BLaER1 treated with 17β-estradiol and CSF1 and Interleukin-3, amounts not matched to agents 10 nM and 100 nM (cell line): ENCODE data around the gene PDHA1.

Experiments used
- H3K27ac ChIP-seq, 11 experiments: shearing (Covaris generic); formaldehyde crosslinking; 2 replicates each; pipeline ENCODE4 v1.8.1; 2022
- H3K27me3 ChIP-seq, 11 experiments: shearing (Covaris generic); formaldehyde crosslinking; 2 replicates each; pipeline ENCODE4 v1.8.1; 2022
- H3K36me3 ChIP-seq, 11 experiments: shearing (Covaris generic); formaldehyde crosslinking; 2 replicates each; pipeline ENCODE4 v1.8.1; 2022
- H3K4me1 ChIP-seq, 10 experiments: shearing (Covaris generic); formaldehyde crosslinking; 2 replicates each; pipeline ENCODE4 v1.8.1; 2022
- H3K4me2 ChIP-seq, 11 experiments: shearing (Covaris generic); formaldehyde crosslinking; 2 replicates each; pipeline ENCODE4 v1.8.1; 2022
- H3K4me3 ChIP-seq, 10 experiments: shearing (Covaris generic); formaldehyde crosslinking; 2 replicates each; pipeline ENCODE4 v1.8.1; 2022
- H3K9ac ChIP-seq, 11 experiments: shearing (Covaris generic); formaldehyde crosslinking; 2 replicates each; pipeline ENCODE4 v1.8.1; 2022
- H3K9me3 ChIP-seq, 11 experiments: shearing (Covaris generic); formaldehyde crosslinking; replicated peaks in 1 of 11; 2 replicates each; pipeline ENCODE4 v1.8.1; 2022
- H4K20me1 ChIP-seq, 11 experiments: shearing (Covaris generic); formaldehyde crosslinking; 2 replicates each; pipeline ENCODE4 v1.8.1; 2022
- Cebpa-rat ChIP-seq, 11 experiments: shearing (Covaris generic); IDR thresholded peaks; 2 replicates each; pipeline ENCODE4 v1.8.1; 2022

The PDHA1 gene

DNA sequence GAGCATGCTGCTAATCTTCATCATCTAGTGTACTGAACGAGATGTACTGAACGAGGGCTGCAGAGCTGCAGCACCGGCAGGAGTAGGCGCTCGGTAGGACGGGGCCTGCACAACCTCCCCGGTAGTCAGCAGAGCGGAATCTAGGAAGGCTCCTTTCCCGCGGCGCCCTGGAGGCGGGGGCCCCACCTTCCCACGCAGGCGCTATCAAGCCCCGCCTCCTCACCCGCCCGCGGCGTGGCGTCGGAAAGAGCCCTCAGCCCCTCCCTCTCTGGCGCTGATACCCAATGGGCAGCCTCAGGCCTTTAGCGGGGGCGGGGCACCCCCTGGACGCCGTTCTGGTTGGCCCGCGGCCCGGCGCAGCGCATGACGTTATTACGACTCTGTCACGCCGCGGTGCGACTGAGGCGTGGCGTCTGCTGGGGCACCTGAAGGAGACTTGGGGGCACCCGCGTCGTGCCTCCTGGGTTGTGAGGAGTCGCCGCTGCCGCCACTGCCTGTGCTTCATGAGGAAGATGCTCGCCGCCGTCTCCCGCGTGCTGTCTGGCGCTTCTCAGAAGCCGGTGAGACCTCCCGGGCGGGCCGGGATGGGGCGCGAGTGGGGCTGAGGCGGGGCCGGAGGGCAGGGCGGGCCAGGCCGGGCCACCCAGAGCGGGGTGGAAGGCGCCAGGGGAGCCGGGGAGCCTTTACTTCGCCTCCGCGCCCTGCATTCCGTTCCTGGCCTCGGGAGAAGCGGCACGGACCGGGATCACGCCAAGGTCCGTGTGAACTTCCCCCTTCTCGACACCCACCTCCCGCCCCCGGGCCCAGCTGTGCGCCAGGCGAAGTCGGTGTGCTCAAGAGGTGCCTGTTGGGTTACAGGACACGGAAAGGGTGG lies at the start of gene PDHA1:
PDHA1 (plus strand) TSS at position 393 of the 874 bp plus-strand sequence; CDS start at position 504, 111 bp downstream.
- Histone ChIP-seq H3K27ac (peak within 1 kb of the TSS in 10 of 11 experiments; percentile 71 to 87 (median 78); a peak in 20 of 22 replicates), H3K4me2 (peak within 1 kb of the TSS; percentile 66 to 88 (median 82)), H3K36me3 (peaks cover 0 to 23% (median 0%) of the 10 kb centered on the region in 11 experiments; a peak in 5 of 22 replicates), H3K9me3 (peaks cover 0 to 8% (median 0%) of the 10 kb centered on the region in 11 experiments; a peak in 1 of 22 replicates), H3K4me3 (peak within 1 kb of the TSS; percentile 66 to 85 (median 76)), H3K4me1 (peaks cover 11 to 46% (median 23%) of the 10 kb centered on the region in 10 experiments), H3K27me3 (peaks cover 0 to 14% (median 0%) of the 10 kb centered on the region in 11 experiments; a peak in 3 of 22 replicates), H3K9ac (peak within 1 kb of the TSS; percentile 75 to 92 (median 83)), H4K20me1 (peaks cover 6 to 40% (median 32%) of the 10 kb centered on the region in 11 experiments; a peak in 15 of 22 replicates)
- no peak for TF ChIP-seq Cebpa-rat (IDR thresholded peaks at IDR 0.05)

DNA sequence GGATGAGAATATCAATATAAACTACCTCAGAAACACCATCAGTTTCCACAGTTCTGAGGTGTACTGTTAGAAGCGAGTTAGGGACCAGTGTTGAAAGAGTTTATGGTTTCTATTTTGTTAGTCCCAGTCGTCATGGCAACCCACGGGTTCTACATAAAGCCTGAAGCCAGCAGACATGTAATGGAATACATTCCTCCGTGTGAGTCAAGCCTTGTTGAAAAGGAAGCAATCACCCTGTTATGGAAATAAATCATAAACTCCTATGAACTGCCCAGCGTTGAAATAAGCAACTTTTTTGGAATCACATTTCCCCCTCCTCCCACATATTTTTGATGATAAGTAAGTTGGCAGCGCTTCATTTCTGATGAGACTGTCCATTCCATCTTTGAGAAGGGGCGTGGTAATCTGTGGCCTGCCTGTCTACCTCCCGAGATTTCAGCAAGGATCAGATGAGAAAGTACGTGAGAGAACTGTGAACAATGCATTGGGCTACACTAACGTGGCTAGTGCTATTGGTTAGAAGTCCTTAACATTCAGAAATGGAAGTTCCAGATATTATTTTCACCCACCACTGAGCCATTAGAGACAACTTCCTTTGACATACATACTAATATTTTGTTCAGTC lies 40.4 kb upstream of the PDHA1 start:
- Histone ChIP-seq H3K36me3 (no peaks in the 10 kb centered on the region), H3K27ac (no peak overlapping the region), H3K27me3 (peaks cover 0 to 28% (median 15%) of the 10 kb centered on the region in 11 experiments; a peak in 13 of 22 replicates), H3K4me1 (peaks cover 0 to 7% (median 0%) of the 10 kb centered on the region in 10 experiments; a peak in 2 of 20 replicates), H3K4me2 (no peak overlapping the region), H3K9me3 (no peaks in the 10 kb centered on the region), H4K20me1 (no peaks in the 10 kb centered on the region), H3K9ac (no peak overlapping the region), H3K4me3 (no peak overlapping the region)
- no peak for TF ChIP-seq Cebpa-rat (IDR thresholded peaks at IDR 0.05)

DNA sequence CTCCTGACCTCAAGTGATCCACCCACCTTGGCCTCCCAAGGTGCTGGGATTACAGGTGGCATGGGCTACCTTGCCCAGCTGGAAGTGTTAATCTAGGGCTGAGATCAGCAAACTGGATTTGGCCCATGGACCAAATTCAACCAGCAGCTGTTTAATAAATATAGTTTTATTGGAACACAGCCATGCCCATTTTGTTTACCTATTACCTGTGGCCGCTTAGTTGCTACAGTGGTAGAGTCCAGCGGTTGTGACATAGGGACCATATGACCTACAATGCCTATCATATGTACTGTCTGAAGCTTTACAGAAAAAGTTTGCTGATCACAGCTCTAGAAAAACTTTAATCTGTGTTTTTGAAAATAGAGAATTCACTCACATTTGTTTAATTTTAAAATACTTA lies 17.2 kb upstream of the PDHA1 start:
- no peak overlapping the region for H3K27ac ChIP-seq
- no peak overlapping the region for H3K4me2 ChIP-seq
- peaks cover 0 to 4% (median 0%) of the 10 kb centered on the region in 11 experiments; a peak in 2 of 22 replicates for H3K9me3 ChIP-seq
- no peak for TF ChIP-seq Cebpa-rat (IDR thresholded peaks at IDR 0.05)
- H4K20me1 ChIP-seq, result peaks cover 0 to under 1% (median 0%) of the 10 kb centered on the region in 11 experiments; a peak in 1 of 22 replicates
- no peaks in the 10 kb centered on the region for H3K4me1 ChIP-seq
- peaks cover 0 to 26% (median 11%) of the 10 kb centered on the region in 11 experiments; a peak in 12 of 22 replicates for H3K27me3 ChIP-seq
- H3K4me3 ChIP-seq, result no peak overlapping the region
- no peak overlapping the region for H3K9ac ChIP-seq
- H3K36me3 ChIP-seq, result no peaks in the 10 kb centered on the region

DNA sequence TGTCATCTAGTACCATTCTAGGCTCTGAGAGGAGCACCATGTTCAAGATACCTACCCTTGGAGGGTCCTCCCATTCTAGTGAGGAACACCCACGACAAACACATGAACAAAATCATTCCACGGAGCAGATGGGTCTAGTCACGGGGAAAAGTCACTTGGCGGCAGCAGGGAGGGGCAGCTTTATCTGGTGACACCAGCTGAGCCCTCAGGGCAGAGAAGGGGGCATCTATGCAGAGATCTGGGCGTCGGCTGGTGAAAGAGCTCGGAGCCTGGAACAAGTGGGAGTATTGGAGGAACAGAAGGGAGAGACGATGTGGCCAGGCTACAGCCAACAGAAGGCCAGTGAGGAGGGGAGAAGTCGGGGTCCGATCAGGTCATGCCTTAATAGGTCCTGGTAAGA lies 11.9 kb upstream of the PDHA1 start:
- Histone ChIP-seq H4K20me1 (peaks cover 0 to 10% (median 0%) of the 10 kb centered on the region in 11 experiments; a peak in 3 of 22 replicates), H3K4me1 (no peaks in the 10 kb centered on the region), H3K4me2 (no peak overlapping the region), H3K27me3 (peaks cover 0 to 30% (median 11%) of the 10 kb centered on the region in 11 experiments; a peak in 14 of 22 replicates), H3K4me3 (no peak overlapping the region), H3K9ac (no peak overlapping the region), H3K36me3 (no peaks in the 10 kb centered on the region), H3K27ac (no peak overlapping the region), H3K9me3 (peaks cover 0 to 7% (median 4%) of the 10 kb centered on the region in 11 experiments; a peak in 8 of 22 replicates)
- no peak for TF ChIP-seq Cebpa-rat (IDR thresholded peaks at IDR 0.05)

DNA sequence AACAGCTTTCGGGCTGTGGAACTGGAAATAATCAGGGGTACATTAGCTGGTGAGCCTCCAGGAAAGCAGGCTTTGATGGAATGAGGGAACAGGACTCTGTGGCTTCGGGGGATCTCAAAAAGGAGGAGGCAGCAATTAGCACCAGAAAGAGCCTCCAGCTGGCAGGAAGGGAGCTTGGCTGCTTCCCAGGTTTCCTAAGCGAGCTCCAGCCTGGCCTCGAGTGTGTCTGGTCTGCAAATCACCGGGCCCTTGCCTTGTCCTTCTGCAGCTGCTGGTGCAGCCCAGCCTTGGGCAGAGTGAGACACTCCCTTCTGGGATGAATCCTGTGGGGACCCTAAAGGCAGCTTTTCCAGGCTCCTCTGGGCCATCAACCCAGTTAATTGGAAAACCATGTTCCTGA lies 10.7 kb upstream of the PDHA1 start:
- Histone ChIP-seq H3K9me3 (peaks cover 0 to 7% (median 4%) of the 10 kb centered on the region in 11 experiments; a peak in 8 of 22 replicates), H3K36me3 (no peaks in the 10 kb centered on the region), H3K4me3 (no peak overlapping the region), H3K9ac (no peak overlapping the region), H3K27ac (no peak overlapping the region), H3K4me1 (no peaks in the 10 kb centered on the region), H3K4me2 (no peak overlapping the region), H4K20me1 (peaks cover 0 to 10% (median 0%) of the 10 kb centered on the region in 11 experiments; a peak in 3 of 22 replicates), H3K27me3 (peaks cover 0 to 30% (median 11%) of the 10 kb centered on the region in 11 experiments; a peak in 14 of 22 replicates)
- no peak for TF ChIP-seq Cebpa-rat (IDR thresholded peaks at IDR 0.05)

DNA sequence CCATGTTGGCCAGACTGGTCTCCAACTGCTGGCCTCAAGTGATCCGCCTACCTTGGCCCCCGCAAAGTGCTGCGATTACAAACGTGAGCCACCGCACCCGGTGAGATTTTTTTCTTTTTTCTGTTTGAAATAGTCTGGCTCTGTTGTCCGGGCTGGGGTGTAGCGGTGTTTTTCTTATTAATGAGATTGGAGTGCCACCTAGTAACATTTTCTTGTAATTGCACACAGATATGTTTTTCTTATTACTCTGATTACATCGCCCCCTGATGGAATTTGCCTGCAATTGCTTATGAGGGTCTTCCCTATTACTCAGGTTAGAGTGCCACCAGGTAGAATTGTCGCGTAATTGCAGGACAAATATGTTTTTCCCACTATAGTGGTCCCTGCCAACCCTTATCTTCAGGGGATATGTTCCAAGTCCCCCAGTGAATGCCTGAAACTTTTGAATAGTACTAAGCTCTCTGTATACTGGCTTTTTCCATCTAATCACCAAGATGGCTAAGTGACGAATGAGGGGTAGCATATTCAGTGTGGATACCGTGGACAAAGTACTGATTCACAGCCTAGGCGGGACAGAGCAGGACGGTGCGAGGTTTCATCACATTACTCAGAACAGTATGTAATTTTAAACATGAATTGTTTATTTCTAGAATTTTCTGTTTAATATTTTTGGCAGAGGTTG lies 8.6 kb upstream of the PDHA1 start:
- peaks cover 0 to 7% (median 4%) of the 10 kb centered on the region in 11 experiments; a peak in 8 of 22 replicates for H3K9me3 ChIP-seq
- H3K36me3 ChIP-seq, result no peaks in the 10 kb centered on the region
- no peak overlapping the region for H3K27ac ChIP-seq
- TF ChIP-seq Cebpa-rat (IDR thresholded peaks at IDR 0.05), result no peak
- H3K27me3 ChIP-seq, result peaks cover 0 to 16% (median 0%) of the 10 kb centered on the region in 11 experiments; a peak in 5 of 22 replicates
- H3K4me1 ChIP-seq, result no peaks in the 10 kb centered on the region
- H3K4me3 ChIP-seq, result no peak overlapping the region
- no peak overlapping the region for H3K9ac ChIP-seq
- no peak overlapping the region for H3K4me2 ChIP-seq
- H4K20me1 ChIP-seq, result peaks cover 0 to 10% (median 0%) of the 10 kb centered on the region in 11 experiments; a peak in 2 of 22 replicates

DNA sequence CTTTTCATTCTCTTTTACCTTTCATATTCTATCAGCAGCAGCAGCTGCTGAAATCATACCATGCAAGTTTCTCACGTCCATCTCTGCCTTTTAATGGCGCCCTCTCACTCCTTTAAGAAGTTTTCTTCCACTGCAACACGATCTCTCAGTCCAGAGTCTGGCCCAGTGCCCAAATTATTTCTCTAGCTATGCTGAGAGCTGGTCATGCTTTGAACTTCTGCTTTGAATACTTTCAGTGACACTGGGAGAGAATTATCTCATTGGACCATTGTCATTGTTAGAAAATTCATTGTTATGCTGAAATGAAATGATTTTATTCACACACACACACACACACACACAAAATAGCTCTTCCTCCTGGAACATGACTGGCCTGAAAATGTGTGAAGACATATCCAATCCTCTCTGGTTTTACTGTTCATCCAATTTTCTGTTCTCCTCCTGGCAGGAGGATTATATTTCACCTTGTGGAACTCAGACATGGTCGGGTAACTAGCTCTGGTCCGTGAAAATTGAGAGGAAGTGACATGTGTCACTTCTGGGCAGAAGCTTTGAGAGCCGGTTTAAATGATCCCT lies 1.3 kb upstream of the PDHA1 start:
- H3K9ac ChIP-seq, result peak overlapping the region in 2 of 11 experiments; percentile 75 to 83; a peak in 2 of 22 replicates
- peaks cover 0 to 8% (median 0%) of the 10 kb centered on the region in 11 experiments; a peak in 1 of 22 replicates for H3K9me3 ChIP-seq
- no peak overlapping the region for H3K27ac ChIP-seq
- TF ChIP-seq Cebpa-rat (IDR thresholded peaks at IDR 0.05), result no peak
- peaks cover 11 to 35% (median 23%) of the 10 kb centered on the region in 10 experiments for H3K4me1 ChIP-seq
- no peak overlapping the region for H3K4me3 ChIP-seq
- peaks cover 0 to 14% (median 0%) of the 10 kb centered on the region in 11 experiments; a peak in 1 of 22 replicates for H3K27me3 ChIP-seq
- H3K36me3 ChIP-seq, result peaks cover 0 to 11% (median 0%) of the 10 kb centered on the region in 11 experiments; a peak in 2 of 22 replicates
- peak overlapping the region in 9 of 11 experiments; percentile 46 to 72 (median 65); a peak in 13 of 22 replicates for H3K4me2 ChIP-seq
- peaks cover 6 to 31% (median 24%) of the 10 kb centered on the region in 11 experiments; a peak in 15 of 22 replicates for H4K20me1 ChIP-seq
